BE2C (cell line): ENCODE measurements around the gene NPC2.

Experiments used
- DNase-seq: peaks from one replicate; pipeline ENCODE4 v3.0.0-alpha.2; 2020
- H3K27me3 ChIP-seq: fragments of 250-450 bp; sonication (Bioruptor Pico); 2 replicates; pipeline ENCODE4 v1.5.1; 2020; ENCODE audit warnings: mild to moderate bottlenecking
- H3K36me3 ChIP-seq: fragments of 250-450 bp; sonication (Bioruptor Pico); 2 replicates; pipeline ENCODE4 v1.5.1; 2020; ENCODE audit warnings: mild to moderate bottlenecking
- H3K4me1 ChIP-seq: fragments of 250-450 bp; sonication (Bioruptor Pico); 2 replicates; pipeline ENCODE4 v1.5.1; 2020
- H3K4me3 ChIP-seq: 2 replicates; pipeline ENCODE4 v1.5.1; 2011; ENCODE audit warnings: low read depth, low read length
- H3K9me3 ChIP-seq: fragments of 250-450 bp; sonication (Bioruptor Pico); 2 replicates; pipeline ENCODE4 v1.5.1; 2020
- TF ChIP-seq, protein P1 (sequence below): IDR thresholded peaks from 2 replicates; pipeline ENCODE4 v1.5.1; 2012; ENCODE audit warnings: mild to moderate bottlenecking, low read depth, low read length

NPC2 gene

DNA sequence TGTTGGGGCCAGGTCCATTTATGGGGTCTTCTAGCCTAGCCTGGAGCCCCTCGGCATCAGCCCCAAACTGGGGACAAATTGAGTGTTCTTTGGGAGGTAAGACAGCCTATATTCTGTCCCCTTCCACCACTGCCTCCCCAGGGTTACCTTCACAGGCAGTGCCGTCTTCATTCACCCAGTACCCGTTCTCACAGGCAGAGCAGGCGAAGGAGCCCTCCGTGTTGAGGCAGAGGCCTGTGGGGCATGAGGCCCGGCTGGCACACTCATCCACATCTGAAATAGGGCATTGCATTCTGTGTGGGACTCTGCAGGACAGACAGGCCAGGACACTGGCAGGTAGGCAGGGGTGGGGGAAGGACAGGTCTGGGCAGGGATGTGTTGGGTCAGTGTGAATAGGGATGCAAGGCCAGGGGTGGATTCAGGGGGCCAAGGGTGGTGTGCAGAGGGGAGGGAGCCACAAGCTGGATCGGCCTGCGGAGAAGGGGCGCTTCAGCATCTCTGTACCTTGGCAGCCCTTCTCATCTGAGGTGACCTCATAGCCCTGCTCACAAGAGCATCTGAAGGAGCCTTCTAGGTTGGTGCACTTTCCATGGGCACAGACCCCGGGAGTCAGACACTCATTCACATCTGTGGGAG lies 16.6 kb upstream of the NPC2 start:
- Histone ChIP-seq H3K27me3 (no peaks in the 10 kb centered on the region), H3K4me3 (no peak overlapping the region)
- TF ChIP-seq, protein P1, sequence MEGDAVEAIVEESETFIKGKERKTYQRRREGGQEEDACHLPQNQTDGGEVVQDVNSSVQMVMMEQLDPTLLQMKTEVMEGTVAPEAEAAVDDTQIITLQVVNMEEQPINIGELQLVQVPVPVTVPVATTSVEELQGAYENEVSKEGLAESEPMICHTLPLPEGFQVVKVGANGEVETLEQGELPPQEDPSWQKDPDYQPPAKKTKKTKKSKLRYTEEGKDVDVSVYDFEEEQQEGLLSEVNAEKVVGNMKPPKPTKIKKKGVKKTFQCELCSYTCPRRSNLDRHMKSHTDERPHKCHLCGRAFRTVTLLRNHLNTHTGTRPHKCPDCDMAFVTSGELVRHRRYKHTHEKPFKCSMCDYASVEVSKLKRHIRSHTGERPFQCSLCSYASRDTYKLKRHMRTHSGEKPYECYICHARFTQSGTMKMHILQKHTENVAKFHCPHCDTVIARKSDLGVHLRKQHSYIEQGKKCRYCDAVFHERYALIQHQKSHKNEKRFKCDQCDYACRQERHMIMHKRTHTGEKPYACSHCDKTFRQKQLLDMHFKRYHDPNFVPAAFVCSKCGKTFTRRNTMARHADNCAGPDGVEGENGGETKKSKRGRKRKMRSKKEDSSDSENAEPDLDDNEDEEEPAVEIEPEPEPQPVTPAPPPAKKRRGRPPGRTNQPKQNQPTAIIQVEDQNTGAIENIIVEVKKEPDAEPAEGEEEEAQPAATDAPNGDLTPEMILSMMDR, result no peak

GRCh38 chr14:74508844-74509428 lies 15.8 kb upstream of the NPC2 start:
- no peak for DNase-seq
- no peaks in the 10 kb centered on the region for H3K4me1 ChIP-seq
- TF ChIP-seq, protein P1, result no peak
- no peaks in the 10 kb centered on the region for H3K36me3 ChIP-seq
- H3K4me3 ChIP-seq, result no peak overlapping the region
- H3K9me3 ChIP-seq, result no peaks in the 10 kb centered on the region
- no peaks in the 10 kb centered on the region for H3K27me3 ChIP-seq

More for the DNA sequence above, 16.6 kb upstream of the NPC2 start:
- DNase-seq, result no peak
- H3K36me3 ChIP-seq, result no peaks in the 10 kb centered on the region
- no peaks in the 10 kb centered on the region for H3K9me3 ChIP-seq
- H3K4me1 ChIP-seq, result no peaks in the 10 kb centered on the region

- DNase-seq, result peak; percentile 47
- TF ChIP-seq, protein P1, result peak; percentile 67
Measured at GRCh38 chr14:74508292-74508731, 15.2 kb upstream of the NPC2 start.

DNA sequence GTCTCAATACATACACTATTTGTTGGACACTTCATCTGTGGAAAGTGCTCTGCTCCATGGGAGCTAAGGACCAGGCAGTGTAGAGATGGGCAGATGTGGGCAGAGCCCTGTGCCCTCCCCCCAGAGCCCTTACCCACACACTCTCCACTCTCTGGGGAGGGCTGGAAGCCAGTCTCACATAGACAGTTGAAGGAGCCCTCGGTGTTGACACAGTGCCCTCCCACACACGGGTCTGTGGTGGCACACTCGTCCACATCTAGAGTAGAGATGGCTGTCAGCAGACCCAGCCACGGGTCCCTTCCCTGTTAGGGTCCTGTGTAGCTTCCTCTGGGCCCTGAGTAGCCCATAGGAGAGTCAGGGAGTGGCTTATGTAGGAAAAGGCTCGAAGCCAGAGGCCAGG lies 14.7 kb upstream of the NPC2 start:
- Histone ChIP-seq H3K27me3 (no peaks in the 10 kb centered on the region), H3K4me1 (no peaks in the 10 kb centered on the region), H3K9me3 (no peaks in the 10 kb centered on the region), H3K4me3 (no peak overlapping the region), H3K36me3 (no peaks in the 10 kb centered on the region)
- DNase-seq, result no peak
- TF ChIP-seq, protein P1, result no peak

More at GRCh38 chr14:74508292-74508731, 15.2 kb upstream of the NPC2 start:
- Histone ChIP-seq H3K36me3 (no peaks in the 10 kb centered on the region), H3K9me3 (no peaks in the 10 kb centered on the region), H3K27me3 (no peaks in the 10 kb centered on the region), H3K4me3 (no peak overlapping the region), H3K4me1 (no peaks in the 10 kb centered on the region)

GRCh38 chr14:74507085-74507484 lies 14.0 kb upstream of the NPC2 start:
- Histone ChIP-seq H3K4me1 (no peaks in the 10 kb centered on the region), H3K27me3 (no peaks in the 10 kb centered on the region), H3K4me3 (no peak overlapping the region), H3K36me3 (no peaks in the 10 kb centered on the region), H3K9me3 (no peaks in the 10 kb centered on the region)
- DNase-seq, result no peak
- TF ChIP-seq, protein P1, result no peak

DNA sequence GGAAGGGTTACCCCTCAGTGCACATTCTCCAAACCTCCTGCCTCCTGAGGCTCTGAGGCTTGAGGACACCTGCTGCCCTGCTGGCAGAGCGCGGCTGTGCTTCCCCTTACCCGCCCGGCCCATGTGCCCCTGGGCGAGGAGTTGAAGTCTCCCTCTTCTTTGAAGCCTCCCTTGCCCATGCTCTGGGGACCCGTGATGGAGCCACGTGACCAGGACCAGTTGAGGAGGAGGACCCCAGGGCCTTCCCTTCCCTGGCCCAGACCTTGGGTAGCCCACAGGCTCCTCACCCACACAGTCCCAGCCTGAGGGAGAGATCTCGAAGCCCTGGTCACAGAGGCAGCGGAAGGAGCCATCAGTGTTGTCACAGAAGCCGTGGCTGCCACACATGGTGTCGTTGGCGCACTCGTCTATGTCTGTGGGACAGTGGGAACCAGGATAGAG lies 13.3 kb upstream of the NPC2 start:
- H3K4me3 ChIP-seq, result no peak overlapping the region

More for the DNA sequence above, 13.3 kb upstream of the NPC2 start:
- no peaks in the 10 kb centered on the region for H3K27me3 ChIP-seq
- no peaks in the 10 kb centered on the region for H3K9me3 ChIP-seq
- H3K4me1 ChIP-seq, result no peaks in the 10 kb centered on the region
- TF ChIP-seq, protein P1, result no peak
- H3K36me3 ChIP-seq, result no peaks in the 10 kb centered on the region
- DNase-seq, result no peak
